Stromal cell of bone marrow (primary cell): ENCODE data around the gene NOX5.

Experiments
- DNase-seq: peaks from one replicate; pipeline ENCODE4 v3.0.0-alpha.2; 2012; ENCODE audit warnings: low read depth

The NOX5 gene

GRCh38 chr15:69021895-69022294, 7.4 kb downstream of the NOX5 start:
- DNase-seq = no peak

- DNase-seq = no peak
These were observed 10.8 kb downstream of the NOX5 start for GRCh38 chr15:69025320-69025719.

GRCh38 chr15:69026355-69026754, 11.9 kb downstream of the NOX5 start:
- DNase-seq = no peak

- no peak for DNase-seq
These were observed 13.6 kb downstream of the NOX5 start for GRCh38 chr15:69027976-69028518.

- no peak for DNase-seq
These were observed 16.8 kb downstream of the NOX5 start for GRCh38 chr15:69031013-69032001.

- DNase-seq = no peak
These were observed 17.5 kb downstream of the NOX5 start for GRCh38 chr15:69032031-69032430.

- DNase-seq = no peak
These were observed 18.3 kb downstream of the NOX5 start for GRCh38 chr15:69032703-69033373.

- DNase-seq = peak; percentile 85
These were observed 19.9 kb downstream of the NOX5 start for GRCh38 chr15:69034352-69034751.

GRCh38 chr15:69035205-69035917, 20.9 kb downstream of the NOX5 start:
- no peak for DNase-seq

GRCh38 chr15:69035918-69036258, 21.4 kb downstream of the NOX5 start:
- DNase-seq = no peak

GRCh38 chr15:69036826-69037225, 22.3 kb downstream of the NOX5 start:
- no peak for DNase-seq

GRCh38 chr15:69037482-69037881, 23.0 kb downstream of the NOX5 start:
- no peak for DNase-seq

GRCh38 chr15:69037977-69038376, 23.5 kb downstream of the NOX5 start:
- no peak for DNase-seq

GRCh38 chr15:69038508-69038907, 24.0 kb downstream of the NOX5 start:
- DNase-seq = no peak

GRCh38 chr15:69039516-69040225, 25.2 kb downstream of the NOX5 start:
- DNase-seq = no peak

GRCh38 chr15:69042531-69042930, 28.0 kb downstream of the NOX5 start:
- no peak for DNase-seq

- no peak for DNase-seq
These were observed 31.3 kb downstream of the NOX5 start for GRCh38 chr15:69045802-69046201.

GRCh38 chr15:69046781-69047180, 32.3 kb downstream of the NOX5 start:
- no peak for DNase-seq

GRCh38 chr15:69049976-69050375, 35.5 kb downstream of the NOX5 start:
- no peak for DNase-seq

- no peak for DNase-seq
These were observed 40.8 kb downstream of the NOX5 start for GRCh38 chr15:69055251-69055650.

- DNase-seq = no peak
These were observed 41.9 kb downstream of the NOX5 start for GRCh38 chr15:69056365-69056764.
